HCT116 (cell line): Measurements from ENCODE around the gene CDH13. TPM values are rescaled to one million over a fixed set of nuclear protein-coding genes. Genes with fewer than 3 reads are reported as not detected.

Experiments
- ATAC-seq: fragments of 200-7000 bp; cut with Tn5 transposase; 2 replicates; pipeline ENCODE4 v1.9.1; 2020; ENCODE audit warnings: mild to moderate bottlenecking, moderate library complexity
- BruUV-seq: library from RNA; stranded (reverse); fragments of 400-500 nt; replicated peaks from 2 replicates; lab custom pipeline; 2021; lab: Mats Ljungman, UMichigan
- CTCF ChIA-PET: fragments of 300-600 bp; sonication (Branson Sonifier 250); formaldehyde crosslinking; loops from one replicate; lab custom pipeline; 2021; ENCODE audit warnings: antibody characterized with exemption; lab: Charles Lee
- POLR2A ChIA-PET: fragments of 300-600, 350-600 bp; sonication (Branson Sonifier 250); formaldehyde crosslinking; loops from one replicate; lab custom pipeline; 2021; ENCODE audit warnings: antibody characterized with exemption; lab: Charles Lee
- RAD21 ChIA-PET, 2 experiments: fragments of 300-600 bp; sonication (Branson Sonifier 250); formaldehyde crosslinking; loops; one replicate each; lab custom pipeline; 2023; ENCODE audit warnings: low total read pairs in 2 of 2; ENCODE audit not compliant: uncharacterized antibody in 2 of 2, unreplicated experiment in 2 of 2, low non-redundant PET in 1 of 2; lab: Charles Lee
- DNase-seq: peaks from one replicate; pipeline ENCODE4 v3.0.0-alpha.2; 2010; ENCODE audit warnings: low read depth, low spot score
- H2AFZ ChIP-seq: fragments of 200-600 bp; shearing (Covaris generic), sonication (generic); 2 replicates; pipeline ENCODE4 v1.6.1; 2017; ENCODE audit warnings: low read depth, mixed run types, mixed read lengths, antibody characterized with exemption, low read length; ENCODE audit not compliant: poor library complexity, severe bottlenecking
- H3K27ac ChIP-seq: 2 replicates; pipeline ENCODE4 v1.5.1; 2012; ENCODE audit warnings: low read depth, low read length
- H3K27me3 ChIP-seq: fragments of 200-600 bp; sonication (generic); 2 replicates; pipeline ENCODE4 v1.6.1; 2016; ENCODE audit warnings: mixed run types, low read length, mixed read lengths; ENCODE audit not compliant: insufficient read depth
- H3K36me3 ChIP-seq, 2 experiments: fragments of 200-500 bp in 1 of 2; fragments of 200-600 bp in 1 of 2; sonication (Bioruptor generic) in 1 of 2; sonication (generic) in 1 of 2; 2 replicates each; pipeline versions ENCODE4 v1.5.1 to v1.6.1; 2014 to 2016; ENCODE audit warnings: low read length in 2 of 2, inconsistent platforms in 1 of 2, mixed read lengths in 1 of 2, mixed run types in 1 of 2; ENCODE audit not compliant: insufficient read depth in 2 of 2, control insufficient read depth in 1 of 2
- H3K4me1 ChIP-seq, 2 experiments: fragments of 200-600 bp in 1 of 2; sonication (generic) in 1 of 2; 2 replicates each; pipeline versions ENCODE4 v1.5.1 to v1.6.1; 2012 to 2017; ENCODE audit warnings: low read length in 2 of 2, inconsistent platforms in 1 of 2, mild to moderate bottlenecking in 1 of 2, mixed read lengths in 1 of 2, mixed run types in 1 of 2, moderate library complexity in 1 of 2; ENCODE audit not compliant: insufficient read depth in 2 of 2, control insufficient read depth in 1 of 2
- H3K4me2 ChIP-seq: fragments of 200-600 bp; sonication (generic); 2 replicates; pipeline ENCODE4 v1.6.1; 2017; ENCODE audit warnings: mixed run types, low read length, mixed read lengths
- H3K4me3 ChIP-seq, 2 experiments: fragments of 200-600 bp in 1 of 2; sonication (generic) in 1 of 2; replicated peaks in 1 of 2; 2 replicates each; pipeline ENCODE4 v1.5.1; 2011 to 2016; ENCODE audit warnings: low read length in 2 of 2, control low read depth in 1 of 2, low read depth in 1 of 2, mild to moderate bottlenecking in 1 of 2, mixed read lengths in 1 of 2, mixed run types in 1 of 2
- H3K79me2 ChIP-seq: fragments of 200-600 bp; sonication (generic); 2 replicates; pipeline ENCODE4 v1.6.1; 2017; ENCODE audit warnings: mild to moderate bottlenecking, mixed run types, low read length, moderate library complexity, mixed read lengths; ENCODE audit not compliant: insufficient read depth
- H3K9ac ChIP-seq: fragments of 200-600 bp; sonication (generic); 2 replicates; pipeline ENCODE4 v1.6.1; 2016; ENCODE audit warnings: low read length, mixed read lengths
- H3K9me2 ChIP-seq: fragments of 200-600 bp; sonication (generic), shearing (Covaris generic); 2 replicates; pipeline ENCODE4 v1.6.1; 2017; ENCODE audit warnings: mixed run types, mild to moderate bottlenecking, moderate library complexity; ENCODE audit not compliant: insufficient read depth
- H3K9me3 ChIP-seq, 2 experiments: fragments of 200-500 bp in 1 of 2; fragments of 200-600 bp in 1 of 2; sonication (Bioruptor generic) in 1 of 2; sonication (generic) in 1 of 2; 2 replicates each; pipeline ENCODE4 v1.6.1; 2014 to 2017; ENCODE audit warnings: low read length in 2 of 2, mixed read lengths in 2 of 2, inconsistent platforms in 1 of 2, low read depth in 1 of 2, mild to moderate bottlenecking in 1 of 2, mixed run types in 1 of 2, moderate library complexity in 1 of 2; ENCODE audit not compliant: control insufficient read depth in 1 of 2, insufficient read depth in 1 of 2
- H4K20me1 ChIP-seq: fragments of 200-600 bp; sonication (generic), shearing (Covaris generic); 2 replicates; pipeline ENCODE4 v1.6.1; 2017; ENCODE audit warnings: mixed run types, mild to moderate bottlenecking, moderate library complexity; ENCODE audit not compliant: insufficient read depth
- CEBPB ChIP-seq: IDR thresholded peaks from 2 replicates; pipeline ENCODE4 v1.6.1; 2012; ENCODE audit warnings: low read depth
- EGR1 ChIP-seq: IDR thresholded peaks from 2 replicates; pipeline ENCODE4 v1.6.1; 2012; ENCODE audit warnings: low read depth
- EZH2phosphoT487 ChIP-seq: fragments of 200-600 bp; IDR thresholded peaks from 2 replicates; pipeline ENCODE4 v1.6.1; 2018; ENCODE audit warnings: antibody characterized with exemption, borderline replicate concordance
- FOSL1 ChIP-seq: IDR thresholded peaks from 2 replicates; pipeline ENCODE4 v1.6.1; 2012; ENCODE audit warnings: low read depth
- JUND ChIP-seq: IDR thresholded peaks from 2 replicates; pipeline ENCODE4 v1.6.1; 2012
- MAX ChIP-seq: IDR thresholded peaks from 2 replicates; pipeline ENCODE4 v1.6.1; 2012
- YY1 ChIP-seq: IDR thresholded peaks from 2 replicates; pipeline ENCODE4 v1.6.1; 2011; ENCODE audit warnings: low read length, low read depth, moderate library complexity, mild to moderate bottlenecking; ENCODE audit not compliant: insufficient replicate concordance; ENCODE audit errors: extremely low read depth
- ZBTB33 ChIP-seq: IDR thresholded peaks from 2 replicates; pipeline ENCODE4 v1.6.1; 2011; ENCODE audit warnings: mild to moderate bottlenecking, low read length, moderate library complexity; ENCODE audit not compliant: insufficient replicate concordance; ENCODE audit errors: extremely low read depth
- intact Hi-C: fragments of 100-400 bp; cut with micrococcal nuclease; formaldehyde crosslinking; loops from 2 replicates; pipeline ENCODE4 v1.10.0; 2022
- total RNA-seq: library from RNA; stranded (reverse); gene quantifications from one replicate; pipeline ENCODE4 v1.2.1, GENCODE V29; 2021; ENCODE audit not compliant: unreplicated experiment

Gene CDH13
- total RNA-seq, 1 experiment from 2014 or later: not detected

GRCh38 chr16:82899731-82900450, 273.1 kb downstream of the CDH13 start:
- BruUV-seq: no TSS peak
- Histone ChIP-seq H3K27me3 (no peaks in the 10 kb centered on the region), H3K9ac (no peak overlapping the region), H3K9me2 (no peaks in the 10 kb centered on the region), H2AFZ (no peak overlapping the region), H3K9me3 (peaks cover 15 to 22% of the 10 kb centered on the region in 2 experiments; a peak in 2 of 4 replicates), H3K79me2 (no peaks in the 10 kb centered on the region), H3K4me3 (no peak overlapping the region), H3K4me2 (no peak overlapping the region), H4K20me1 (no peaks in the 10 kb centered on the region), H3K36me3 (no peaks in the 10 kb centered on the region), H3K27ac (no peak overlapping the region), H3K4me1 (no peaks in the 10 kb centered on the region)
- no peak for DNase-seq
- CTCF ChIA-PET: no interaction called here
- RAD21 ChIA-PET: no interaction called here
- no peak for ATAC-seq
- POLR2A ChIA-PET: no interaction called here
- no peak for TF ChIP-seq EGR1
- intact Hi-C loops: no loop called here

- BruUV-seq: no TSS peak
- Histone ChIP-seq H3K9me2 (no peaks in the 10 kb centered on the region), H3K4me3 (no peak overlapping the region), H2AFZ (no peak overlapping the region), H3K4me1 (no peaks in the 10 kb centered on the region), H3K79me2 (no peaks in the 10 kb centered on the region), H3K9me3 (peaks cover 15 to 22% of the 10 kb centered on the region in 2 experiments; a peak in 2 of 4 replicates), H4K20me1 (no peaks in the 10 kb centered on the region), H3K27ac (no peak overlapping the region), H3K36me3 (no peaks in the 10 kb centered on the region), H3K9ac (no peak overlapping the region), H3K4me2 (no peak overlapping the region), H3K27me3 (no peaks in the 10 kb centered on the region)
- no peak for TF ChIP-seq FOSL1
- TF ChIP-seq YY1: no peak
- no peak for TF ChIP-seq ZBTB33
- TF ChIP-seq JUND: no peak
- no peak for TF ChIP-seq EZH2phosphoT487
- TF ChIP-seq MAX: no peak
- no peak for TF ChIP-seq CEBPB
- ATAC-seq (no peak), DNase-seq (no peak)
- RAD21 ChIA-PET: no interaction called here
- intact Hi-C loops: no loop called here
- POLR2A ChIA-PET: no interaction called here
- CTCF ChIA-PET: no interaction called here
These were observed 273.8 kb downstream of the CDH13 start for GRCh38 chr16:82900559-82900958.
